HS-5 (cell line): ENCODE results near the gene MPV17.

Source experiments
- DNase-seq: peaks from one replicate; pipeline ENCODE4 v3.0.0-alpha.2; 2012; ENCODE audit warnings: low read depth

Gene MPV17

GRCh38 chr2:27264753-27265535, 58.0 kb downstream of the MPV17 start:
- no peak for DNase-seq

- DNase-seq = no peak
These were observed 58.6 kb downstream of the MPV17 start for GRCh38 chr2:27264253-27264752.

DNA sequence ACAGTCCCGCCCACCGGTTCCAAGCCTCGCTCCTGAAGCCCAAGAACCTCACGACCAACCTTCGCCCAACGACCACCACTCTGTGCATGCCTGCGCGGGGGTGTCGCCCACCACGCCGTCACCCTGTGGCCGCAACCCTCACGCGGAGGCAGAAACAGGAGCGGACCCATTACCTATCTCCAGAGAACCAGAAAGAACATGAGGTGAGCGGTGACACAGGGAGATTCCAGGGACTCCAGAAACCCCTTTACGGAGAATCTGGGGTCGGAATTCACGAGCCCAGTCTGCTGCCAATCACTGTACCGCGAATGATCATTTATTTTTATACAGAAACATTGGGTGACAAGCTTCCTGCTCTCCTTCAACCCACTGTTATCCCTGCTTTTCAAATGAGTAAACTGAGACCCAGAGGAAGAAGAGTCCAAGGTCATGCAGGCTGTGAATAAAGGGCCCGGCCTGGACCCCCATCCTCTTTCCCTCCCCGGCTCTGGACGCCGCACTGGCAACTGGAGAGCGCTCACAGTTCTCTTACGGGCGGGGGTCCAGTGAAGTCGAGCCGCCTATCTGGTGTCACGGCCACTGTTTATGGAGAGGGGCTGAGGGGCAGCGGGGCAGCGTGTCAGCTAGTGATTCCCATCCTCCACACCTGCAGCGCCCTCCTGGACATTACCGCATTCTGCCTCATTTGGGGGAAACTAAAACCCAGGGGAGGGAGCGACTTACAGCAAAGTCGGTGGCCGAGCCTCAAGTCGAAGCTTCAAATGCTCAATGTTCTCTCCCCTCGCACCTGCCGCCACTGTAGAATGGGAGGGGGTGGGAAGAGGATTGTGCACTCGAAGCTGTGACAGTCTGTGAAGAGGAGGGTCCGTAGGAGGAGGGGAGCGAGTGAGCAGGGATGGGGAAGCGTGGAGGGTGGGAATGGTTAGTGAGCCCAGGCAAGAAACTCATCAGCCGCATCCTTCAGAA, 59.3 kb downstream of the MPV17 start:
- no peak for DNase-seq

DNA sequence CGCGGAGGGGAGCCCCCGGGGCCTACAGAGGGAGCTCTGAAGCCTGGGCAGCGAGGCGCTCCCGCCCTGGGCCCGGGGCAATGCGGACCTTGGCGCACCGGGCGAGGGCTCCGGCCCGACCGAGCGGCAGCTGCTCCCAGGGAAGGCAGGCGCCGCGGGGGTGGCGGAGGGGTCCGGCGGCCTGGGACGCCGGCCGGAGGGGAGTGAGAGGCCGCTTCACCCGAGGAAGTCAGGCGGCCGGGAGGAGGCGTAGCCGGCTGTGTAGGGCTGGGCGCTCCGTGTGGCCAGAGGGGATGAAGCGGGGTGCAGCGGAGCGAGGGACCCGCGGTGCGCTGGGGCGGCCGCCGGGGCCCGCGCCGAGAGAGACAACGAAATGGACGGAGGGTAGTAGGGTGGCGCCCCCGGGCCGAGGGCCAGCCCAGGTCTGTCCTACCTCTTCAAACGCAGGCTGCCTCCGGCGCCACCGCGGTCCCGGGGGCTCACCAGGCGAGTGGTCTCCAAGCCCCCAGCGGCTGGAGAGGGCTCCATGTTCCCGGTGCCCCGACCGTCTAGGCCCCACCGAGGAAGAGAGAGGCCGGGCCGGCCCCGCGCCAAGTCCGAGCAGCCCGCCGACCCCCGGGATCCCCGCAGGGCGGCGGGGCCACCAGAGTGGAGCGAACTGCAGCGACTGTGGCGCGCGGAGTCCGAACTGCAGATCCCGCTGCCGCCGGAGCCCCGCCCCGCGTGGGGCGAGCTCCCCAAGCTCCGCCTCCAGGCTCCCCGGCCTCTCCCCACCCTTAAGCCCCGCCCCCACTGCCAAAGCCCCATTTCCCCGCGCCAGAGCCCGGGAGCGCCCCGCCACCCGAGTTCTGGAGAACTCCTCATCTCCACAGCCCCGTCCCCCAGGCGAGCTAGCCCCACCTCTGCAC, 60.3 kb downstream of the MPV17 start, which contains the start of gene SLC30A3:
TSS of gene SLC30A3 (minus strand) at position 669 of the 908 bp plus-strand sequence. CDS start at position 528, 141 bp downstream.
- DNase-seq = no peak

GRCh38 chr2:27261926-27262298, 61.0 kb downstream of the MPV17 start:
- DNase-seq = no peak

DNA sequence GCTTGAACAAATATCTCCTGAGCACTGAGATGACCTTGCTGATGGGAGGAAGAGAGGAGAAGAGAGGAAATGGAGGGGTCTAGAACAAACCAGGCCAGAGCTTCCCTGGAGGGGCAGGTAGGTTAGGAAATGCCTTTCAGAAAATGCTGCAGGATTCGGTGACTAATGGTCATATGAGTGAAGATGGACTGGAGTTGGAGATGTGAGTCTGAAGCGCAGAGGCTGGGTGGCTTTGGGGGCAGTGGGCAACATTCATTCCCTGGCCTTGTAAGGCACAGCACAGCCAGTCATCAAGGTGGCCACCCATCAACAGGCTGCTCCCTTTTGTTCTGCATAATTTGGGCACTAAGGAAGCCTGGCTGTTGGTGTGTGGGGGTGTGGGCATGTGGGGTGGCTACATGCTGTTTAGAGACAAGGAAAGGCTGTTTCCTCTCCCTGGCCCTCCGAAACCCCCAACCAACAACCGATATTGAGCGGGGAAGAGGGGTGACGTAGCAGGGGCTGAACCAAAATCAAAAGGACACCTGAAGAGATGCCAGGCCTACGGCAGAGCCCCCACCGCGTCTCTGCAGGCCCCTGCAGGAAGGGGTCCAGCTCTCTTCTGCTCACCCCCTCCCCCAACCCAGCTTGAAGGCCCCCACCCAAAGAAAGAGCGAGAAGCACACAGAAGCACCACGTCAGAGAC, 61.5 kb downstream of the MPV17 start:
- DNase-seq = no peak
